NCI-H1694 treated with DMSO at 0.1 percent for 48 hours (cell line): Measurements from ENCODE around the gene LCN1.
"Not testable (repeated sequence)": the region's sequence is repeated elsewhere in the genome, so short reads cannot be mapped to it uniquely, and the experiment has no call there.

ENCODE experiments used
- DNase-seq: peaks from one replicate; lab custom pipeline; 2025; lab: John Stamatoyannopoulos, UW

The LCN1 gene

DNA sequence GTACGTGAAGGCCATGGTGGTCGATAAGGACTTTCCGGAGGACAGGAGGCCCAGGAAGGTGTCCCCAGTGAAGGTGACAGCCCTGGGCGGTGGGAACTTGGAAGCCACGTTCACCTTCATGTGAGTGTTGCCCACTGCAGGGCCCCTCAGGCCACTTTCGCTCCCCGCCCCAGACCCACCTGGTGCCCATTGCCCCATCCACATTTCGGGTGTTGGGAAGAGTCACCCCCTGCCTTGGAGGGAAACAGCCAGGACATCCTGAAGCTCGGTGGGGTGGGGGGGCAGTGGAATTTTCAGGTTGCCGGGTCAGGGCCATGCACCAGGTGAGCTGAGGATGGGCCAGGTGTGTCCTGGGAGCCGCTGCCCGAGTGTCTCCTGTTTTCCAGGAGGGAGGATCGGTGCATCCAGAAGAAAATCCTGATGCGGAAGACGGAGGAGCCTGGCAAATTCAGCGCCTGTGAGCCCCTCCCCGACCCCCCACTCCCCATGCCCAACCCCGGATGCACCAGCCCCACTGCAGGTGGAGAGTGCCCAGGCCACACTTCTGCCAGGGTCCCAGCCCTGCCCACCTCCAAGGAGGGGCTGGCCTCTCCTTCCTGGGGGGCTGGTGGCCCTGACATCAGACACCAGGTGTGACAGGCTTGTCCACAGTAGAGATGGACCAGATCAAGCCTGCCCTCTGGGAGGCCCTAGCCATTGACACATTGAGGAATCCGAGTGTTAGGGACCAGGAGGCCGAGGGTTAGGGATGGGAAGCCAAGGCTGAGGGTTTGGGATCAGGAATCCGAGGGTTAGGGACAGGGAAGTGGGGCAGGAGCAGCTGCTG is 25.8 kb downstream of the LCN1 start:
- not testable (repeated sequence) for DNase-seq

DNA sequence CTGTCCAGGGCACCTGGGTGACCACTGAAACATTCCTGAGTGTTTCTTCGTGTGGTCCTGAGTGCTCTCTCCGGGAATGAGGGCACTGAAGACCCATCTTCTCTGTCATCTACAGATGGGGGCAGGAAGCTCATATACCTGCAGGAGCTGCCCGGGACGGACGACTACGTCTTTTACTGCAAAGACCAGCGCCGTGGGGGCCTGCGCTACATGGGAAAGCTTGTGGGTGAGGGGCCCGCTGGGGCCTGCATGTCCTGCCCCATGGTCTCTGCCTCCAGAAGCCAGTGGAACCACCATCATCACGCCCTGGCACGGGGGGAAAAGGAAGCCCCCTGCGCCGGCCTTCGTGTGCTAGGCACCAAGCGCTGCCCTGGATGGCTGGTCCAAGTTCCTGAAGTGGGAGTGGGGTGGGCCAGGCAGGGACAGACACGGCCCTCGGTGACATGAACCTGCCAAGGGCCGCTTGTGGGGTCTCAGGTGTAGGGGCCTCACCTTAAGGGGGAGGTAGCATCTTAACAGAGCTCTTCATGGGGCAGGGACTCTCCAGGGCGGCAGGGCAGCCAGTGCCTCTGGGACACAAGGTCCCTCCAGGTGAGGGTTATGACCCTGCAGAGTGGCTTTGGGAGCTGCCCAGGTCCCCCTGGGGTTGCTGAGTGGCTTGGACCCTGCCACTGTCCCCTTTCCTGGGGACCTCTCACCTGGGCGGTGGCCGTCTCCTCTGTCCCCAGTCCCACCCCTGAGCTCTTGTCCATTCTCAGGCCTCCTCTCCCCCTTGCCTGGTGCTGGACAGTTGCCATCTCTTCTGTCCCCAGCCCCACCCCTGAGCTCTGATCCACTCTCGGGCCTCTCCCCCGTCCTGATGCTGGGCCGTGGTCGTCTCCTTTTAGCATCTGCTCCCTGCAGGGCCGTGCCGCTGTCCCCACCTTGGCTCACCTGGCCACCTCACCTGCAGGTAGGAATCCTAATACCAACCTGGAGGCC is 26.8 kb downstream of the LCN1 start:
- DNase-seq = no peak

DNA sequence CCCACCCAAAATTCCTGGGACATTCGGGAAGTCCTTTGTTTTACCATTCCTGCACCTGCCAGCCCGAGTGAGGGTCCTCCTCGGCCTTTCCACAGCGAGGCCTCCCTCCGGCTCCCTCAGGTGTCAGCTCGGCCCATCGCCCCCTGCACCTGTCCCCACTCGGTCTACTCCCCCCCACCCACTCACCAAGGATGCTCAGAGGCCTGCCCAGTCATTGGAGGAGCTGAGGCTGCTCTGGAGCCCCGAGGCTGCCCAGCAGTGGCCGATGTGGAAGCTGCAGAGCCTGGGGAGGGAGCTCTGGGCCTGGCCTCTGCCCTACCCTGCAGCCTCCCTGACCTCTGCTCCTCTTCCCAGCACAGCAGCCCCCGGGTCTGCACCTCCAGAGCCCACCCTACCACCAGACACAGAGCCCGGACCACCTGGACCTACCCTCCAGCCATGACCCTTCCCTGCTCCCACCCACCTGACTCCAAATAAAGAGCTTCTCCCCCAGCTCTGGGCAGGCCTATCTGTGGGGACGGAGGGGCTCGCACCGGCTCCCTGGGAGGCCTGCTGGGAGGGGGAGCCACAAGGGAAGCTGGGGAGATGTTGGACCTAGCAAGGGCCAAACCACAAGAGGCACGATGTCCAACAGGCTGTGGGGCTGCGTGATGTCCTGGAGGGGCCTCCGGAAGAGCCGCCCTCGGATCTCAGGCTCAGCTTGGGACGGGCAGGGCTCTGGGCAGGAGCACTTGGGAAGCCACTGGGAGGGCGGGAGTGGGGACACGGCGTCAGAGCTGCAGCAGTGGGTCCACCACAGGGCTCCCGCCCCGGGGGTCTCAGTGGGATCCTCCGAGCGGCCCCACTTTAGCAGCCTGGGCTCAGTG is 28.5 kb downstream of the LCN1 start:
- not testable (repeated sequence) for DNase-seq

DNA sequence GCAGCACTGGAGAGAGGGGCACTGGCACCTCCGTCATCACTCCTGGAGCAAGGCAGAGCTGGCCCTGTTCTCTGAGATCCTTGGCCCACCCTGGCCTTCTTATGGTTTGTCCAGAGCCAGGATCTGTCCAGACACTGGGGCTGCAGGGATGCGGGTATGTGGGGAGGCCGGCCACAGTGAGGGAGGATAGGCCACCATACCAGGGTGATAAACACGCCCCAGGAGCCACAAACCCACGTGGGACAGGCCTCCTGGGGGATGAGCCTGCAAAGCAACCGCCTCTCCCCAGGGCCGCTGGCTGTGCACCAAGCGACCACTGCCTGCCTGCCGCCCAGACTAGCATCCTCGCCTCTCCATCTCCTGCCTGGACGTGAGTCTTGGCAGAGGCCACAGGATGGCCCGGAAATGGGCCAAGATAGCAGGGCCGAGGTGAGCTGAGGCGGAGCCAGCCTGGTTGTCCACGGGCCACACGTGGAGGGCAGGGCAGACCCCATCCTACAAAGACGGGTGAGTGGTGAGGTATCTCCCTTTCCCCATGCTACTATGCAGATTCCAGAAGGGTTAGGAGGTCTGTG is 29.2 kb downstream of the LCN1 start:
- DNase-seq = no peak

DNA sequence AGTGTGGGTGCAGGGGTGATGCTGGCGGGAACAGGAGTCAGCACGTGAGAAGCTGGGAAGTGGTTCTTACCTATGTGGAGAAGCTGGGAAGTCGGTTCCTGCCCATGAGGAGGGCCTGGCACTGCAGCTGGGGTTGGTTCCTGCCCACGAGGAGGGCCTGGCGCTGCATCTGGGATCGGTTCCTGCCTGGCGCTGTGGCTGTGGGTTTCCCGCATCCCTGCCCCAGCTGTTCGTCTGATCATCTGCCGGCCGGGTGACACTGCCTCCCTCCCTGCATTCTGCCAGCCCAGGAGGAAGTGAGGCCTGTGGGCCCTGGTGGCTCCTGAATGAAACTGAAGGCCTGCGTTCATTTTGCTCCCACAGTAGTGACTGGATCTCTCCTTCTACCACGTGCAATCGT is 29.8 kb downstream of the LCN1 start:
- DNase-seq = no peak

DNA sequence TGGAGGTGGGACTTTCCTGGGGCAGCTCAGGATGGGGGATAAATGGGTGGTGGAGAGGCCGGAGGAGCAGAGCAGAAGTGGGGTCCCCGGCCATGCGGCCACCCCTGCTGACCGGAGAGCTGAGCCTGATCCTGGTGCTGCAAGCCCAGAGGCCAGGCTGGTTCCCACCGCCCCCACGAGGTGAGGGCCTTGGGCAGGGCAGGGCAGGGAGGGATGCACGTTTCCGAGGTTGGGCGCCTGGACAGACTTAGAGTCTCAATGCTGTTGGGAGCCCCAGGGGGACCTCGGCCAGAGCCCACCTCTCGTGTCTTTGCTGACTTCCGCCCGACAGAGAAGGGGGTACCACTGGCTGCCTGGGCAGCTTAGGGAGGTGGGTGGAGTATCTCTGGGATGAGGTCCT is 30.2 kb downstream of the LCN1 start:
- no peak for DNase-seq

DNA sequence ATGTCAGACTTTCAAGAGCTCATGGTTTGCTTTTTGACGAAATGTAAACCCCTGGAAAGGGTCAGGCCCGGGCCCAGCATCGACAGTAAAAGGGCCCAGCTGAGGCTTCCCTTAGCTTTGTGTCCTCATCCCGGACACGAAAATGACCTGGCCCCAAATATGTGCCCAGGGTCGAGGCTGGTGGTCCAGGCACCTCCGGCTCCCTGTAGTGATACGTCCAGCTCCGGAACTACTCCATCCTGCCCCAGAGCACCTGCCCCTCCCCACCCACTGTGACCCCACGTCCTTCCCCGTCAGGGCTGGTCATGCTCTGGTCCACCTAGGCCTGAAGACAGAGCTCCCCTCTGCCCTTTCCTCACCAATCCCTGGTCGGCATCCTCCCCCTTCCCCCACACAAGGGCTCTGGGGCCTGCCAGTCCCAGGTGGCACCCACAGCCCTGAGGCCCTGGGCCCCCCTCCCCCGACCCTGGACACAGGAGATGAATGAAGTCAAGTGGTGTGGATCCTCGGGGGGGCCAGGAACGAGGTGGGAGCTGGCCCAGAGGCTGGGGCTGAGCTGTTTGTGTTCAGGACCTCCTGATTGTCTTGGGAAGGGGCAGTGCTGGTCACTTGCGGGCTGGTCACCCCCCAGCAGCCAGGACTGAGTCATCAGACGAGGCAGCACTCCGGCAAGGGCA is 30.9 kb downstream of the LCN1 start:
- DNase-seq = no peak

DNA sequence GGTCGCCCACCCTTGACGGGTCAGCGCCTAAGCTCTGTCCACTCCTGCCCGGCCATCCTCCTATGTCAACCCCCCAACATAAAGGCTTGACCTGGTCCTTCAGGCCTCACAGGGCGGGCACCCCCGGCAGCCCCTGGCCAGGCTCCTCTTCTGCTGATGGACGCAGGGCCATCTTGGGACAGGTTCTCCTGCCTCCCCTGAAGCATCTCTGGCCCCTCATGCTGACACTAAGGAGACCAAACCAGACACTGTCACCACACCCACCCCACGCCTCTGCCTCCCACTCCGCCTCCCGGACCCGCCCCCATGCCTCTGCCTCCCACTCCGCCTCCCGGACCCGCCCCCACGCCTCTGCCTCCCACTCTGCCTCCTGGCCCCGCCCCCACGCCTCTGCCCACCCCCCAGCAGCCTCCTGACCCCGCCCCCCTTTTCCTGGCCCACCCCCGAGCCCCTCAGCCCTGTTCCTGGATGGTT is 31.5 kb downstream of the LCN1 start:
- no peak for DNase-seq

DNA sequence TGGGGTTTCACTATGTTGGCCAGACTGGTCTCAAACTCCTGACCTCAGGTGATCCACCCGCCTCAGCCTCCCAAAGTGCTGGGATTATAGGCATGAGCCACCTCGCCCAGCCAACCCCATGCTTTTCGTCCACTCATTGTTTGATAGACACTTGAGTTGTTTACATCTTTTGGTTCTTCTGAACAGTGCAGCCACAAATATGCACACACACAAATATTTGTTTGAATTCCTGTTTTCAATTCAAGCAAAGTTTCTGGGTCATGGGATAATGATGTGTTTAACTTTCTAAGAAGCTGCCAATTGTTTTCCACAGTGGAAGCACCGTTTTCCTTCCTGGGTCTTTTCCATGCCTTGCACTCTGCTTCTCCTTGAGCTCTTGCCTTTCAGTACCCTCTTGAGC is 33.5 kb downstream of the LCN1 start:
- DNase-seq = no peak

DNA sequence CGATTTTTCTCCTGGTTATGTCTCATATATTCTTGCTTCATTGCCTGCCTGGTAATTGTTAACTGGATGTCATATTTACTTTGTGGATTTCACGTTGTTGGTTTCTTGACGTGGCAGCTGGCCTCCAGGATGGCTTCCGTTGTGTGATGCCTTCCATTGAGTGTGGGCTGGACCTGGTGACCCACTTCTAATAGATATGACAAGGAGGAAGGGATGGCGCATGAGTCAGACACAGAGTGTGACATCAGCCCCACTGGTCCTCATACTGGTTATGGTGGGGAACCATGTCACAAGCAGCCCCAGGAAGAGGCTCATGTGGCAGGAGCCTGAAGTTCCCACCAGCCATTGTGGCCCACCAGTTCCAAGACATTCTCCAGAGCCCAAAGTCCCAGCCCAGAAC is 34.0 kb downstream of the LCN1 start:
- no peak for DNase-seq

DNA sequence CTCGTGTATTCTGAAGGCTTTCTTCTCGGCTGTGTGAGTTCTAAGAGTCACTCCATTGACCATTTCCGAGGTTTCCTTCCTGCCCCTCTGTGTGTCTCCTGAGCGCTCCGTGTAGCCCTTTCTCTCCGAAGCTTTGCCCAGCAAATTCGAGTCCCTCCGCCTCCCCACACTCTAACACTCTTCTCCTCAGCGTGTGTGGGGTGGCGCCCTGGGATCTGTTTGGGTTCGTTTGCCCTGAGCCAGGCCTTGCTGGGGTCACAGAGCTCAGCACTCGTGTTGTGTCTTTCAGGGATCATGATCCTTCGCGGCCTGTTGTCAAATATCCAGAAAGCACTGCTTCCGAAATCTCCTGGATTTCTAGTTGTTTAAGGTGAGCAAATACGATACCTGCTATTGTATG is 34.7 kb downstream of the LCN1 start:
- no peak for DNase-seq

DNA sequence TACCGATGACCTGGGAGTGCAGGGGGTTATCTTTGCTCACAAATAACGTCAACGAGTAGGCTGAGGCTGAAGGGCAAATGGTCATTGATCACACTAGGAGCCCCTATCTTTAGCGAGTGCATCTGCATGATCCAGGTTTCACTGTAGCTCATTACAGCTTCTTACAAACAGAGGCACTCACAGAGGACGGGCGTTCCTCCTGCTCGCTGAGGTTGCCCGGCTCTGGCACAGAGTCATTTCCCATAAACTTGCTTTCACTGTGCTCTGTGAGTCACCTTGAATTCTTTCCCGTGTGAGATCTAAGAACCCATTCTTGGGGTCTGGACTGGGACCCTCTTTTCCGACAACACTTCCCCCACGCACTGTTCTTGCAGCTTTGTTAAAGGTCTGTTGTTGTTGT is 38.4 kb downstream of the LCN1 start:
- no peak for DNase-seq

DNA sequence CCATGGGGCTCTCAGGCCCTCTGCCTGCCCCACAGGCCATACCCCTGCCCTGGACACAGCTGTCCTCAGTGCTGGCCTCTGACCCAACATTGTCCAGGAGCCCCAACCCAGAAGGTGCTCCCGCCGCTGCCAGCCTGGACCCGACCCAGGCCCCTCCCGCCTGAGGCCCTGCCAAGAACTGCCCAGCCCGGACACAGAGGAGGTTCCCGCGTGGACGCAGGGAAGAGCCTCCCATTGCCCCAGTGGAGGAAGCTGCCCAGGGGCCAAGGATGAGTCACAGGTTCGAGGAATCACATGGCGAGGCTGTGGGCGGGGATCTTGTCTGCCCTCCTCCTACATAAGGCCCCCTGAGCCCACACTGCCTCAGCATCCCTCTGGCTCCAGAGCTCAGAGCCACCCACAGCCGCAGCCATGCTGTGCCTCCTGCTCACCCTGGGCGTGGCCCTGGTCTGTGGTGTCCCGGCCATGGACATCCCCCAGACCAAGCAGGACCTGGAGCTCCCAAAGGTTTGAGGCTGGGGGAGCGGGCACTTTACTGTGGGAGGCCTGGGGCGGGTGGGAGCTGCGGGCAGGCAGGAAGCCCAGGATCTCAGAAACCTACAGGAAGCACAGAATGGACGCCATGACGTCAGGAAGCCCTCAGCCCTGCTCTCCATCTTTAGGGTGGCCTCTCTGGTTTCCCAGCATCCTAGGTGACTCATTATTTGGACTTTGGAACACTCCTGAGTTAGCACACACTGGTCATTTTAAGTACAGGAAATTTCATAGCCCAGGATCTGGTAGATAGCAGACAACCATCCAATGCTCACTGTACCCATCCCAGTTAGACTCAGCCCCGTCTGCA is 40.4 kb downstream of the LCN1 start, which contains the start of gene PAEP:
Gene PAEP, plus strand, starts transcription at position 366 of the 844 bp plus-strand sequence.
- DNase-seq = no peak

DNA sequence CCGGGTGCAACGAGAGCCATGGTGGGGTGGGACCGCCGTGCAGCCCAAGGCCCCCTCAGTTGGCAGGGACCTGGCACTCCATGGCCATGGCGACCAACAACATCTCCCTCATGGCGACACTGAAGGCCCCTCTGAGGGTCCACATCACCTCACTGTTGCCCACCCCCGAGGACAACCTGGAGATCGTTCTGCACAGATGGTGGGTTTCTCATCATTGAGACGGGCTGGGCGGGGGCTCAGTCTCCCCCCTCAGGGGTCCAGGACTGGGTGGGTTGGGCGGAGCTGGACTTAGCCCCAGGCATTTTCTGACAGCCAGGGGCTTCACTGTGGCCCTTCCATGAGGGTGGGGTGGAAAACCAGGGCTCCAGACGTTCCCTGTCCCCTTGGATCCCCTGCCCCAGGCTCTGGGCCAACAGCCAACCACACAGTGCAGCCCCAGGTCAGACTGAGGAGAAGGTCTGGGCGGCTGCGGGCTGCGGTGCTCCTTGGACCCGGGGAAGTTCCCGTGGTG is 41.0 kb downstream of the LCN1 start:
- no peak for DNase-seq

DNA sequence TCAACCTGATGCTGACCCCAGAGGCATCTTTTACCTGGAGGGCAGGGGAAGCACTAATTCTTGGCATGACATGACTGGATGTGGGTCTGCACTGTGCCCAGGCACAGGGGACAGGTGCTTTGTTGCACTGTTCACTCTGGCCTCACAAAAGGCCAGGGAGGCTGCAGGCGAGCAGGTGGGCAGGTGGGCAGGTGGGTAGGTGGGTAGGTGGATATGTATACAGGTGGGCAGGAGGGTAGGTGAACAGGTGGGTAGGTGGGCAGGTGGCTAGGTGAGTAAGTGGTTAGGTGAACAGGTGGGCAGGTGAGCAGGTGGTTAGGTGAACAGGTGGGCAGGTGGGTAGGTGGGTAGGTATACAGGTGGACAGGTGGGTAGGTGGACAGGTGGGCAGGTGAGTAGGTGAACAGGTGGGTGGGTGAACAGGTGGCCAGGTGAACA is 41.8 kb downstream of the LCN1 start:
- DNase-seq = no peak

DNA sequence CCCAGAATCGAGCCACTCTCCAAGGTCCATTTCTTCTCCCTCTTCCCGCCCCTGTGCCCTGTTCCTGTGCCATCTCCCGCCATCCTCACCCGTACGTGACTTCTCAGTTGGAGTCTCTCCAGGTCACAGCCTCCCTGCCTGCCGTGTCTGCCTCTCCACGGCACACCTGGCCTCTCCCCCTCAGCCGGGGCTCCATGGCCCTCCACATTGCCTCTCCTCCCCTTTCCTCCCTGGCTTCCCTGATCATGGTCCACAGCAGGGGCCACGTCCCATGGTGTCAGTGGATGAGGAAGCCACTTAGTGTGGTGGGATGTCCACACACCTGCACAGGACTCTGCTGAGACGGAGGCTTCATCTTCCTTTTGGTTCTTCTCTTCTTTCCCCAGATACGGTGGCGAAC is 42.6 kb downstream of the LCN1 start:
- no peak for DNase-seq

DNA sequence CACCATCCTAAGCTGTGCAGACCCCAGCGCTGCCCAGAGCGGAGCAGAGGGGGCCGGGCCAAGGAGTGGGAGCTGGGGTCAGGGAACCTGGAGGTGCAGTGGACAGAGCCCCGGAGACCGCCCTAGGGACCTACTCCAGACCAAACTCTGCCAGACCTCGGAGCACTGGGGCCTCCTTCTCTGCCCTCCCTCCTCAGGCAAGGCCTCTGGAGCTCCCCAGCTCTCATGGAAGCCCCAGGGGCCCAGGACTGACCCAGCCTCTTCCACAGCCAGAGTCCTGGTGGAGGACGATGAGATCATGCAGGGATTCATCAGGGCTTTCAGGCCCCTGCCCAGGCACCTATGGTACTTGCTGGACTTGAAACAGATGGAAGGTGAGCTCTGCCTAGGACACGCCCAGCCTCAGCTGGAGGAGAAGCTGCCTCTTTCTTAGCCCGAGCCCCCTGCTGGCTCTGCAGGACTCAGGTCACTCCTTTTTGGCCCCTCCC is 43.9 kb downstream of the LCN1 start:
- no peak for DNase-seq

DNA sequence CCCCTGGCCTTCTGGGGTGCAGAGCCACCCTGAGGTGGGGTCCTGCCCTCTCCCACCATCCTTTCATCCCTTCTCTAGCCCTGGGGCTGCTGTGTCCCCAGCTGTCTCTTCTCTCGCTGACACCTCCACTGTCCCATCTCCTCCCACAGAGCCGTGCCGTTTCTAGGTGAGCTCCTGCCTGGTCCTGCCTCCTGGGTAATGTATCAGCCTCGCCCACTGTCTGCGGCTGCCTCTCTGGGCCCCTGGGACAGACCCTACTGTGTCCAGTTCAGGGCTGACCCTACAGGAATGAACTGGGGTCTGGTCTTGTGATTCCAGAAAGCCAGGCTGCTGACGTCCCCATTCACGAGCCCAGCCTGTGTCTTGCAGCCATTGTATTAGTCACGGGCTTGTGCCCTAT is 44.4 kb downstream of the LCN1 start:
- no peak for DNase-seq

DNA sequence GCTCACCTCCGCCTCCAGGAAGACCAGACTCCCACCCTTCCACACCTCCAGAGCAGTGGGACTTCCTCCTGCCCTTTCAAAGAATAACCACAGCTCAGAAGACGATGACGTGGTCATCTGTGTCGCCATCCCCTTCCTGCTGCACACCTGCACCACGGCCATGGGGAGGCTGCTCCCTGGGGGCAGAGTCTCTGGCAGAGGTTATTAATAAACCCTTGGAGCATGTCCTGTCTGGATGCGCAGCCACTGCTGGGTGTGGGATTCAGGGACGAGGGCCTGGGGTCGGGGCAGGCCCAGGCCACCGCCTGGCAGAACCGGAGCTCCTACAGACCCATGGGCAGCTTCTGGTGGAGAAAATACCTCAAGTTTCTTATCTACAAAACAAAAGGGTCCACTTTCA is 45.3 kb downstream of the LCN1 start:
- DNase-seq = no peak

DNA sequence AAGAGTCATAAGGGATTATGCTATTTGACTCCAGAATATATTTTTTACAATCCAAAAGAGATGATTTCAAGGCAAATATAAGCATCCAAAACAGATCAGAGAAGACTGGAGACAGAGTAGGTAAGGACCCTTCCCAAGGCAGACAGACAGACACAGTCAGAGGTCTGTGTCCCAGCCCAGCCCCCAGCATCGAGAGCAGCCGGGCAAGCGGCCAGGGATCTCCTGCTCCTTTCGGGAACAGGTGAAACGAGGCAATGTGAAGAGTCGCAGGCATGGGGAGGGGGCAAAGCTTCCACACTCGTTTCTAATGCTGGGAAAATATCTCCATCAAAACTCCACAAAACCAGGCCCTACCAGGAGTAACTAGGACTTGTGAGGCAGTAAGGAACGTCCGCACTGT is 46.1 kb downstream of the LCN1 start:
- DNase-seq = no peak
